Cerebellar nuclear complex (tissue), 1 donor: ENCODE measurements around the gene GFOD1.

Experiments
- DNase-seq, 2 experiments: peaks; one replicate each; lab custom pipeline; 2025; lab: John Stamatoyannopoulos, UW

GFOD1 gene

DNA sequence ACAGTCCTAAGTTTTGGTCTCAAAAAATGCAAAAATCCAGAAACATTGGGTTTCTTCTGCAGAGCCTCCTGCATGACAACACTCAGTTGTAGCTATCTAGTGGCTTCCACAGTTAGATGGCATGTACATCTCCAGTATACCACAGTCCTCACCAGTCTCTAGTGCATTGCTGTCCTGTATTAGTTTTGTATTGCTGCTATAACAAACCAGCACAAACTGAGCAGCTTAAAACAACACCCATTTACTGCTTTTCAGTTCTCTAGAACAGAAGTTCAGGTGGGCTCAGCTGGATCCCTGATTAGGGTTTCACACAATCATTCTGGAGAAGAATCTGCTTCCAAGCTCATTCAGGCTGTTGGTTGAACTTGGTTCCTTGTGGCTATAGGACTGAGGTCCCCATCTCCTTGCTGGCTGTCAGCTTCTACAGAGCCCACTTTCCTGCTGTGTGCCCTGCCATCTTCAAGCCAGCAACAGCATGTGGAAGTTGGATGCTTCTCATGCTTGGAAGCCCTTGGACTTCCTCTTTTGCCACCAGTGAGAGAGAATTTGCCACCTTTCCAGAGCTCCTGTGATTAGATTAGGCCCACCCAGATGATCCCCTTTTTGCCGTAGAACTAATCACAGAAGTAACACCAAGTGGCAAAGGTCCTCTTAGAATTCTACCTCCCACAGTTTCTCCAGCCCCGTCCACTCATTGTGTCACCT lies 110.2 kb downstream of the GFOD1 start:
- no peak for DNase-seq

DNA sequence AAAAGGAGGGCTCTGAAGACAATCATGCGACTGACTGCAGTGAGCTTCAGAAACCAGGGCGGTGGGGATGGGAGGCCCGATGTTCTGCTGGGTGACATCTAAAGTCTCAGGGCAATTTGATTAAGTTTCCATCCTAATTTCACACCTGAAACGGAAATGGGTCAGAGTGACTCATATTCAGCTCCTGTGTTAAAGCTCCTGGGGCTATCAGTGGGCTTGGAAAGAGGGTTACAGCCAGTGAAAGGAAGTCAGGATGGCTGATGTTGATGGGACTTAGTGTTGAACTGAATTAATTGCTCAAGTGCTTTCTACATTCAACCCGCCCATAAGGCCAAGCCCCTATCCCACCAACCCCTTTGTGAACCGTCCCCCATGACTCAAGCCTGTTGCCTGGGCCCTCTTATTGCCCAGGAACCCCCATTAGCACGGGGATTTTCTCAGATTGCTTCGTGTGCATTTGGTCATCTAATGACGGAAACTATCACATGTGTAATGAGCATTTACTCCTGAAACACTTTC lies 112.0 kb downstream of the GFOD1 start:
- DNase-seq = no peak

DNA sequence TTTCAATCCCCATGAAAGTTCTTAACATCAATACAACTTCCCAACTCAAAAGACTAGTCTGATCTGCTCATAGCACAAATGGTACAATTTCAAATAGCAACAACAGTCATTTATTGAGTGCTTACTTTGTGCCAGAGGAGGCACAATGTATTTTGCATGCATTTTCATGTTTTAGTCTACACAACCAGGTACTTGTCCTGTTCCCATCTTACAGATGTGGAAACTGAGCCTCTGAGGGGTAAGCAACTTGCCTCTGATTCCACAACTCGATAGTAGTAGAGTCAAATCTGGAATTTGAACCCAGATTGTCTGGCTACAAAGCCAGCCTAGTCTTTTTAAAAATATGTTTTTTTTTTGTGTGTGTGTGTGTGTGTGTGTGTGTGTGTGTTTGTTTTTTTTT lies 113.5 kb downstream of the GFOD1 start:
- no peak for DNase-seq

DNA sequence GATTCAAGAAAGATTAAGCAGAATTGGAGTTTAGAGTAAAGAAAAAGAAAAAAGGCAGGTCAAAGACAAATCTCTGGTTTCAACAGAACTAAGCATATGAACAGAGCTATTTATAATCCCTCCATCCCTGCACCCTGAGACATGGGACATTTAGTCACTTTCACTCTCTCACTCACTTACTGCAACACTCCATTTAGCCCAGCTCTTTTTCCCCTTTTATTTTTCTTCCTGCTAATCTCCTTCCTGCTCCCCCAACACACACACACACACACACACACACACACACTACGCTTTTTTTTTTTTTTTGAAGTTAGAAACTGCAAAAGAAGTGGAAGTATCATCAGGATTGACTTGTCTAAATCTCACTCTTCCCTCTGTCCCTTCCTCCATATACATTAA lies 113.9 kb downstream of the GFOD1 start:
- DNase-seq = no peak

DNA sequence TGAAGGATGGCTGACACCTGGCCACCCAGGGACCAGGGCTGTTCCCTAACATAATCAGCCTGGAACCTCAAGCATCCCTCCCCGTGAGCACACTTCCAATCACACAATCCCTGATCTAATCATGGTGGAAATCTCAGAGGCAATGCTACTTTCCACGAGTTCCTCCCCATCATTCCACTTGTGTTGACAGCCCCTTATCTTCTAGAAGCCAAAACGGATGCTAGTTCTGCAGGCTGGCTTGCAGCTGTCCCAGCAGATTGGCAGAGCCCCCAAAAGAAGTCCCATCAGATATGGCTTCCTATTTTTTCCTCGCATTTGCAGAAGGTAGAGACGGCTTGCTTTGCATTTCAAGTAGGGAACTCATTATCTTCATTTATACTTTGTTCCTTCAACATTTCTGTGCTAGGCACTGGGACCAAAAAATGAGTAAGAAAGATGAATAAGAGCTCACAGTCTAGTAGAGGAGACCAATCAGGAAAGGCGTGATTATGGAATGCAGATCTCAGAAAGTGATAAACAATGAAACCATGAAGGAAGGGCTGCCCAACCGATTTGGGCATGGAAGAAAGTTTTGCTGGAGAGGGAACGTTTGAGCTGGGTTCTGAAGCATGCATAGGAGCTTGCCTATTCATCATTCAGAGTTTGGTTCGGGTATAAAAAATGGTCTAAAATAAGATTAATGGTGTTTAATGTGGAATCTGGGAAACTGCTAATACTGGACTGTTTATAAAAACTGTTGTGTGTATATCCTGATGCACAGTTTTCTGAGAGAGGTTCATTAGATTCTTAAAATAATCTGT lies 114.5 kb downstream of the GFOD1 start:
- no peak for DNase-seq

DNA sequence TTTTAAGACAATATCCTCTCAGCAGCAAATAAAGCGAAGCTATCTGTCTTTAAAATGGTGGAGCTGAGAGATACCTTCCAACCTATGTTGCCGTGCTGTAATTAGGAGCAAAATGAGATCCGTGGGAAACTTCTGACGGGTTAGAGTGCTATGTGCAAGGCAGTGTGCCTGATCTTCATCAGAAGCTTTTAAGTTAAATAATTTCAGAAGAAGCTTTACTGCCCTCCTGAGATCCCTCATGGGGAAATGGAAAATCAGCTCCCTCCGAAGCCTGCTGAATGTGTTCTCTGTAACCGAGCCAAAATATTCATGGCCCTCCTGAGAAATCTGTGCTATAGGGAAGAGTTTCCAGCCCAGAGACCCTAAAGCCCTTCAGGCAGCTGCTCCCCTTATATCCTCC lies 115.3 kb downstream of the GFOD1 start:
- DNase-seq = no peak

DNA sequence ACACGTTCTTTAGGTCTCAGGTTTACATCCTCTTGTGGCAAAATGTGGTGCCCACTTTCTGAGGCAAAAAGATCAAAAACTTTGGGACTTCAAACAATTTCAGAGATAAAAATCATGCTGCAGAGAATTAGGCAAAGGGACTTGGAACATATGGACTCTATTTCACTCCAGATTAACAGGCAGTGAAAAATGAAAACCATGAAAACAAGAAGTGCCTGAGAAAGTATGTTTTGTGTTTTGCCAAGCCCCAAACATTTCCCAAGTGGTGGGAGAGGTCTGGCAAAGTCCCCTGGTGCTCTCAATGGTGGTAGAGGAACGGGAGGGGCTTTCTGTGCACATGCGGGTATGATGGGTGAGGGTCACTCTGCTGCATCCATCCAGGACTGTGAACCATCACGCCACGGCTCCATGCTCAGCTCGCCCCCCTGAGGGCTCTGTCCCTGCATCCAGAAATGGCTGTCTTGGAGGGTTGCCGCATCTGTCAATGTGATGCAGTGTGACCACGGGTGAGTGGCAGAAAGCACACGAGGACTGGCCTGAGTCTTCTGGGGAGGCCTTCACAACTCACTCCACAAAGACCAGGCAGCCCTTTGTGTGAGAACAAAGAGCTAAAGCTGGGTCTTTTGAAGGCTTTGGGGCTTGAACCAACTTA lies 115.9 kb downstream of the GFOD1 start:
- DNase-seq = no peak

DNA sequence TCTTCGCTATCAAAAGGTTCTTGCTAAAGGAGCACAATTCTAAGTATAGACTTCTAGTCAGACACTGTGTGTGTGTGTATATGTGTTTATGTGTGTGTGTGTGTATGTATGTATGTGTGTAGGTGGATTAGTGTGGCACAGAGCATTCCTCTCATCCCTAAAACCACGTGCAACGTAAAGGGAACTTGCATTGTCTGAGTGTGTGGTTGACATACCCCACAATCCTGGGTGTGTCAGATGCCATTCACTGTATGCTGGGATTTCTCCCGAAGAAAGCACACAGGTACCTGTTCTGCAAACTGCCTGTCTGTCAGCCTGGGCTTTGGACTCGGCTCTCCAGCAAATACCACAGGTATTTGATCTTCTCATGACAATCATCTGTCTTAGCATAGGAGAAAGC lies 116.8 kb downstream of the GFOD1 start:
- no peak for DNase-seq

DNA sequence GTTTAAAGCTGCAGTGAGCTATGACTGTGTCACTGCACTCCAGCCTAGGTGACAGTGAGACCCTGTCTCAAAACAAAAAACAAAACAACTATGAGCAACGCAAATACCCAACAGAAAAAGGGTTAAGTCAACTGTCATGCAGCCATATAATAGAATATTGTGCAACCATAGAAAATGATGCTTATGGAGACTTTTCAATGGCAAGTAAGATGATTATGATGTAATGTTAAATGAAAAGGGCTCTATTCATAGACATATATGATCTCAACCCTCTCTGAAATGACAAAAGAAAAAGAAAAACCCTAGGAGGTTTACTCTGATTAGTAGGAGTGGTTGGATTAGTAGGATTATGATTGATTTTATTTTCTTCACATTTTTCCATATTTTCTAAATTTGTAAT lies 117.8 kb downstream of the GFOD1 start:
- DNase-seq = no peak

DNA sequence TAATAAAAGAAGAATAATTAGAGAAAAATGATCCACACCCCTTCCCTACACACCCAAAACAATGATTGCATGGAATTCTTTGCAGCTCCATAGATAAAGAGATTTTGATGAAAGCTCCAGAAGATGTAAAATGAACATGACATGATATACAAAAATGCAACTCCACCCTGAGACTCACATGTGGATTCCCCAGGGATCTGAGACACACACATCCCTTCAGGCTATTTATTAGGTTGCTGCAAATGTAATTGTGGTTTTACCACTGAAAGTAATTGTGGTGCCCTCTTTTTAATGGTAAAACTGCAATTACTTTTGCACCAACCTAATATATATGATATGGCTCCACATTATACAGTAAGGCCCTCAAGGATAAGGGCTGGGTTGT lies 118.7 kb downstream of the GFOD1 start:
- DNase-seq = no peak

DNA sequence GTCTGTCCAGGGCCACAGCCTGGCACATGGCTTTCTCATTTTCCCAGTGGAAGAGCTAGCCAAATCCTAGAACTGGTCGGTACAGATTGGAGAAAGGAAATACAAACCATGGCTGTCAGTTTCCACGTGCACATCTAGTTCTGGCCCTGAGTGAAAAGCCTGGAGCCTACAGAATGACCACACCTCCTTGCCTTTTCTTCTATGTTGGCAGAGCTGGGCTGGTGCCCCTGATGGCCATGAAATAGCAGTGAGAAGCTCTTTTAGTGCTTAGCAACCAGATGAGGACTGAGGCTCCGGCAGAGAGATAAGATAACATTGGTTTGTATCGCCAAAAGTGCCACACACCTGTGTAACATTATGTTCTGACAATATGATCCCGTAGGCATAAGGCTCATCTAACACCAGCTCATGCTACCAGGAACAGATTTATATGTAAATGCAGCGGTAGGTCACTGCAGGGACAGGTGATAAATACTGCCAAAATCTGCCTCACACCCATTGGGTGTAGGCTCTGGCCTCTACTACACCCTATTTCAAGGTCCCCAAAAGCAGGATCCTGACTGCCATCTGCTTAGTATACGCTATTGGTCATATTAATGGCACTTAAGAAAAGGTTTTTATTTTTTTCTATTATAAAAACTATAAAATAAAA lies 119.2 kb downstream of the GFOD1 start:
- DNase-seq = no peak

DNA sequence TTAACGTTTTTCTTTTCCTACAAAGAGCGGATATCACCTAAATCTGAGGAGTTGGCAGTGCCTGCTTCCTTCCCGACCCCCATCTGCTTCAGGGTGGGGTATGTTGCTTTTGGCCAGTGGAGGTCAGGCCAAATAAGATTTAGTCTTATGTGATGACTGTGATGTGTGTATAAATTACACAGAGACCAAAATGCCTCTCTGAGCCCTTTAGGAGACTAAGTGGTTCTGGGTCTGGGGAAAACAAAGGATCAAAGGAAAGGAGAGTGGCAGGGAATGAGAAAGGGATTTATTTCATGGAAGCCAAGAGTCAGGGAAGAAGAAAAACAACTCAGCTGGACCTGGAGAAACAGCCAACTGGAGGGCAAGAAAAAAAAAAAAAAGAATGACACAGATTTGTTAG lies 120.0 kb downstream of the GFOD1 start:
- no peak for DNase-seq

DNA sequence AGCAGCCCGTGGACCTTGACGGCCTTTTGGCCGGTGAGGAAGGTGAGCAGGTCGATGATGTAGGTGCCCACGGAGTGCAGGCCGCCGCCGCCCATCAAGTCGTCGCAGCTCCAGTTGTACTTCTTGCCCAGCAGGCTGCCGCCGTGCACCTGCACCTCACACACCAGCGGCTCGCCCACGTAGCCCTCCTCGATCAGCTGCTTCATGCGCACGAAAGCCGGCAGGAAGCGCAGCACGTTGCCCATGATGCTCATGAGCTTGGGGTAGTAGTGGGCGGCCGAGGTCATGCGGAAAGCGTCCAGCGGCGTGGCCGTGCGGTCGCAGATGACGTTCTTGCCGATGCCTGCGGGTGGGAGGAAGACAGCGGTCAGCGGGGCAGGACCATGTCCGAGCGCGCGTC lies 122.1 kb downstream of the GFOD1 start:
- no peak for DNase-seq

DNA sequence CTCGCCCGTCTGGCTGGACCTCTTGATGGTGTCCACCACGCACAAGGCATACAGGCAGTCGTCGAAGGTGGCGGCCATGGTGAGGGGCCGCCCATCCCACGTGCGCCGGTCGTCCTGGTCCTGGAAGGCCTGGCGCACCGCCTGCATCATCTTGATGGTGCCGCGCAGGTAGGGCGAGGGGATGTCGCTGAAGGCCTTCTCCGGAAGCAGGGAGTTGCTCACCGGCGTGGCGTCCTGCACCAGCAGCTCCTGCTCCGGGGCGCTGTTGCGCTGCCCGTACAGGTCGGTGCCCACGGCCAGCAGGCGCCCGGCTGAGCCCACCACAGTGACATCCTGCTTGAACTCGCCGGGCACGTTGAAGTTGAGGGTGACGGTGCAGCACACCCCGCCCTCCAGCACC lies 122.6 kb downstream of the GFOD1 start:
- no peak for DNase-seq

DNA sequence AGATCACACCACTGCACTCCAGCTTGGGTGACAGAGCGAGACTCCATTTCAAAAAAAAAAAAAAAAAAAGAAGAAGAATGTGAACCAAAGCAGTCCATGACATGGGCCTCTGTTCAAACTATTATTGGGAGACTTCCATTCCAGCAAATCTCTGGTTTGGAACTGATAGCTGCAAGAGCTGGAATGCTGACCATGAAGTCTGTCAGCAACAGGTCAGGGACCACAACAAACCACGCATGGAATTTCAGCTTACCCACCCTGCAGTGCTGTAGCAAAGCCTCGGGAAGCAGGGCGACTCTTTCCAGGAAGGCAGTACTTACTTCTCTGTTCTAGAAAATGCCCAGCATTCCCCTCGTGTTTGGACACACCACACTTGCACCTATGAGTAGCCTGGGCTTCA lies 125.0 kb downstream of the GFOD1 start:
- DNase-seq = no peak

DNA sequence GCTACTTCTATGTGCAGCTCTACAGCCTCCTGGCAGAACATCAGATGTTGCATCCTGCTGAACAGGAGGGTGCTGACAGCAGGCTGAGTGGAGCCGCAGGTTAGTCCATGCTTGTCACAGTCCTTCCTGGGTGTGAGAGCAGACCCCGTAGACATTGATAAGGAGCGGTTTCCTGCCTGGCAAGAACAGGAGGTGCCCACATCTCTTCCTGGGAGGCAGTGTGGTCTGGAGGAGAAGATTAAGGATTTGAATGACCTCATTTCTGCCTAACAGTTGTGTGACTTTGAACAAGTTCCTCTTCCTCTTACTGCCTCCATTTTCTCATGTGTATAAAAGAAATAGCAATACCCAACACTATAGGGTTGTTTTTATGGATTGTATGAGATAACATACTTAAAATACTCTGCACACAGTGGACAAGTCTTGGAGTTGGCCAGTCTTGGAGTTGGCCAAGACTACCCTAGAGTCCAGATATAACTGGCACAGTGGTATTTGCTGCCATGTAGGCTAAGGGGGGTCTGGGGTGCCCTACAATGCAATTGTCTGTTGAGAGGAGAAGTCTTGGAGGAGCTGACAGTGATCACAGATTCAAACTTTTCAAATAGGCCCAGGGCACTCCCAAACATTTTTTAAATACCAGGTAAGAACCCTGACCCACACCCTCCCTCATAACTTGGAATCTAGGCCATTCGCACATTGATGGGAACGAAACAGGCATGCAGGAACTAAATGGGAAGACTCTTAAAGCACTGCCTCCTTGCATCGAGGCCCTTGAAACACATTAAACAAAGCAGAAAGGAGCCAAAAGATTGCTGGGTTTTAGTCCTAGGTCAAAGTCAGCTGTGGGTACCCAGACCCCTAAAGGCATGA lies 126.5 kb downstream of the GFOD1 start:
- no peak for DNase-seq

DNA sequence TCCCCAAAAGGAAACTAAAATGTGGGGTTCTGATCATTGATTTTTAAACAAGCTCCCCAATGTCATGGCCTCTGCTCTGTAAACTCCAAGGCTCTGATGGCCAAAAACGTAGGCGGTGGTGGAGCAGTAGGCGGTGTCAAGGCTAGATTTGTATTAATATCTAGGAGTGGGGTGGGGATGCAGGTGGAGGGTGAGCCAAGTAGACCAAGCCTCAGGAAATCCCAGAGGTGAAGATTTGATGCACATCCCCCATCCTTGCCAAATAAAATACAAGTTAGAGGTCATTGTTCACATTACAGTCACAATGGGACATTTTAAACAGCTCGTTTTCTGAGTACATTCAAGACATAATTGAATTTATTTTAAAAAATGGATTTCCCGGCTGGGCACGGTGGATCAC lies 128.1 kb downstream of the GFOD1 start:
- DNase-seq = no peak

DNA sequence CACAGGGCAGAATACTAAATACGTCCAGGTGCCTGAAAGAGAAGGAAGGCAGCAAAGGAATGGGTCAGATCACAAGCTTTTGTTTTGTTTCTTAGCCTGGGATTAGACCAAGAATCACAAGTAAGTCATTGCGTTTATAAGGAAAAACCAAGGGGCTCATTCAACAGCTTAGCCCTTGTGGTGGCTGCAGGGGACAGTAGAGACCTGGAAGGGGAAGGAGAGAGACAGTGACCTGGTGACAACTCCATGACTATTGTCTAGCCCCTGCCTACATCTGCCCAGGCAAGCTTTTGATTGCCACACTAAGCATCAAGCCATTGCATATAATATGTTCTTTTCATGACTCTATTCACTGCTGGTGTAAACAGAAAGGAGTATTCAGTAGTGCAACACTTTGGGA lies 128.9 kb downstream of the GFOD1 start:
- DNase-seq = no peak

DNA sequence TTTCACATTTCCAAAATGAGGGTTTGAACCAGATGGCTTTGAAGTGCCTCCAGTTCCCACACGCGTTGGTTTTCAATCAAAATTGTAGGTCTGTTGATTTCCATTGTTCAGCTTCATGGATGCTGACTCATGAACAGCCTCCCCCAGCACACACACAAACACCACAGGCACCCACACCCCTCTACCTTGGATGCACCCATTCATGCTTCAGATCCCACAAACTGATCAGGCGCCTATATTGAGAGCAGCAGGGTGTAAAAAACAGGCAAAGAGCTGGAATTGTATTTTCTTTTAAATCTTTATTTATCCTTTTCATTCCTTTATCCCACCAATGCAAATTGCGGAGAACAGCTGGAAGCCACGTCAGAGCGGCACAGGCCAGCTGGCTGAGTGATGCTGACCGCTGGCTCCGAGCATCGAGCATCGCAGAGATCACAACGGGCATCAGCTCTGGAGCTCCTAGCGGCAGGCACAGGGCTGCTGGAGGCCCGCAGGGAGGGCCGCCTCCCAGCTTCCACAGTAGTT lies 129.8 kb downstream of the GFOD1 start:
- DNase-seq = no peak

DNA sequence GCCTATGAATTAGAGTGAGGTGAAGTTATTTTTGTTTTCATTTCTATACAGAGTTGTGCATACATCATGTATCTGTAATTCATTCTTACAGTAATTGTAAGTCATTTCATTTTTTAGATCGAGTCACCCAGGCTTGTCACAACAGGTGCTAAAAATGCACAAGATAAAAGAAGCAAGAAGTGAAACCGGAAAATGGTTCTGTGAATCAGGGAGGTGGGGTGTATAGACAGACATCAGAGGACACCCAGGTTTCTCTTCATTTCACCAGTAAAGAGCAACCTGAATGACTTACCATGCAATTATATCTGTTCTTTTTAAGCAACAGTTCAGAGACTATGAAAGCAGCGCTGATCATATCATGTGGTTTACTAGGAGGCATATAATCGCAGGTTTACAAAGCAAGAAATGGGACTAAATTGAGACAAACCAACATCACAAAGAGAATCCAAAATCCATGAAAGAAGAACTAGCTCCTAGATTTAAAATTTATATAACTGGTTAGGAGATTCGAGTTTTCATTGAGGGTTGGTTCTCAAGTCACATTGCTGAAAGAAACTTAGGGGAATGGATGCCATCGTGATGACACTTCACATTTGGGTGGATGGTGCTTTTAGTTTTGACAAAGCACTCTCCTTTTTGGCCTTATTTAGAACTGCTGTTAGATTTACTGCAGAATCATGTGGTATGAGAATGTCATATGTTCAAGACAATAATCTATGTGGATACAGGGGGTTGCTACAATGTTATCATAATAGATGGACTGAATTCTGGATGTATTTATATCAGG lies 131.2 kb downstream of the GFOD1 start:
- DNase-seq = no peak
